Fibroblast of skin of back (primary cell): ENCODE data around the gene TFF2.

ENCODE experiments used
- DNase-seq: peaks from one replicate; pipeline ENCODE4 v3.0.0-alpha.2; 2013

TFF2 gene

GRCh38 chr21:42319851-42320572 lies 30.8 kb downstream of the TFF2 start:
- no peak for DNase-seq

- no peak for DNase-seq
Measured at GRCh38 chr21:42319376-42319775, 31.4 kb downstream of the TFF2 start.

GRCh38 chr21:42317826-42318746 lies 32.7 kb downstream of the TFF2 start:
- no peak for DNase-seq

- no peak for DNase-seq
Measured at GRCh38 chr21:42317341-42317741, 33.5 kb downstream of the TFF2 start.

GRCh38 chr21:42316891-42317290 lies 33.9 kb downstream of the TFF2 start:
- DNase-seq: no peak

GRCh38 chr21:42315296-42315891 lies 35.4 kb downstream of the TFF2 start, which contains the start of gene TFF3:
Gene TFF3 (minus strand): TSS chr21:42315409. CDS start chr21:42315374, 35 bp downstream.
- no peak for DNase-seq

- no peak for DNase-seq
Measured at GRCh38 chr21:42314616-42315295, 36.0 kb downstream of the TFF2 start.

GRCh38 chr21:42313501-42313969 lies 37.3 kb downstream of the TFF2 start:
- DNase-seq: no peak

GRCh38 chr21:42312626-42313104 lies 38.1 kb downstream of the TFF2 start:
- DNase-seq: no peak

- no peak for DNase-seq
Measured at GRCh38 chr21:42311816-42312625, 38.8 kb downstream of the TFF2 start.

- no peak for DNase-seq
Measured at GRCh38 chr21:42311160-42311559, 39.6 kb downstream of the TFF2 start.

- DNase-seq: no peak
Measured at GRCh38 chr21:42310411-42311001, 40.3 kb downstream of the TFF2 start.

- DNase-seq: peak; percentile 3
Measured at GRCh38 chr21:42309753-42310213, 41.0 kb downstream of the TFF2 start.

- DNase-seq: no peak
Measured at GRCh38 chr21:42308914-42309752, 41.7 kb downstream of the TFF2 start.

- DNase-seq: no peak
Measured at GRCh38 chr21:42308161-42308913, 42.5 kb downstream of the TFF2 start.

- no peak for DNase-seq
Measured at GRCh38 chr21:42307106-42307505, 43.7 kb downstream of the TFF2 start.

- no peak for DNase-seq
Measured at GRCh38 chr21:42306366-42307035, 44.3 kb downstream of the TFF2 start.

GRCh38 chr21:42305707-42306147 lies 45.1 kb downstream of the TFF2 start:
- DNase-seq: no peak
